ENCODE measurements around the gene MEGF11.

- no peak for TF ChIP-seq POLR2A (IDR thresholded peaks at IDR 0.05)
- TF ChIP-seq CTCF (IDR thresholded peaks at IDR 0.05): no peak
These were observed 119.3 kb downstream of the MEGF11 start for GRCh38 chr15:66134284-66134683.

All from uterus (tissue), 2 donors.